Activated CD8-positive, alpha-beta T cell treated with anti-CD3 and anti-CD28 coated beads for 36 hours (primary cell): ENCODE data around the gene VDR. TPM values are rescaled to one million over a fixed set of nuclear protein-coding genes. Genes with fewer than 3 reads are reported as not detected.
A peak's percentile ranks its signal among the peaks of the same experiment; 100 is the strongest.

Source experiments
- ATAC-seq: fragments of 200-7000 bp; cut with Tn5 transposase; one replicate; pipeline ENCODE4 v1.10.0; 2021; ENCODE audit warnings: mild to moderate bottlenecking, moderate library complexity
- CTCF ChIA-PET: fragments of 350-600 bp; sonication (Branson Sonifier 250); formaldehyde crosslinking; loops from one replicate; lab custom pipeline; 2021; ENCODE audit warnings: antibody characterized with exemption; lab: Charles Lee
- POLR2A ChIA-PET: fragments of 350-600 bp; sonication (Branson Sonifier 250); formaldehyde crosslinking; loops from one replicate; lab custom pipeline; 2021; ENCODE audit warnings: antibody characterized with exemption; lab: Charles Lee
- DNase-seq: peaks from one replicate; pipeline ENCODE4 v3.0.0-alpha.2; 2020
- H3K27ac Mint-ChIP-seq: one replicate; pipeline ENCODE4 v1.8.0; 2021; ENCODE audit warnings: mild to moderate bottlenecking, mixed read lengths
- H3K27me3 Mint-ChIP-seq: one replicate; pipeline ENCODE4 v1.8.0; 2021; ENCODE audit warnings: mixed read lengths
- H3K36me3 Mint-ChIP-seq: one replicate; pipeline ENCODE4 v1.8.0; 2021; ENCODE audit warnings: low read depth, mixed read lengths
- H3K4me1 Mint-ChIP-seq: one replicate; pipeline ENCODE4 v1.8.0; 2021; ENCODE audit warnings: low read depth, mixed read lengths
- H3K4me3 Mint-ChIP-seq: one replicate; pipeline ENCODE4 v1.8.0; 2021; ENCODE audit warnings: mild to moderate bottlenecking, moderate library complexity, mixed read lengths
- H3K9me3 Mint-ChIP-seq: one replicate; pipeline ENCODE4 v1.8.0; 2021; ENCODE audit warnings: mixed read lengths
- intact Hi-C: fragments of 100-400 bp; cut with micrococcal nuclease; formaldehyde crosslinking; loops from one replicate; pipeline ENCODE4 v1.10.0; 2022
- total RNA-seq, 2 experiments: library from RNA; stranded (reverse); gene quantifications; one replicate each; pipeline ENCODE4 v1.2.3, GENCODE V29; 2021
- TF ChIP-seq, protein P1 (sequence below): fragments of 200-600 bp; IDR thresholded peaks from one replicate; pipeline ENCODE4 v1.8.0; 2022; ENCODE audit warnings: antibody characterized with exemption, mild to moderate bottlenecking

Gene VDR
- total RNA-seq, 2 experiments from 2014 or later: 84.6 to 86.4 TPM

DNA sequence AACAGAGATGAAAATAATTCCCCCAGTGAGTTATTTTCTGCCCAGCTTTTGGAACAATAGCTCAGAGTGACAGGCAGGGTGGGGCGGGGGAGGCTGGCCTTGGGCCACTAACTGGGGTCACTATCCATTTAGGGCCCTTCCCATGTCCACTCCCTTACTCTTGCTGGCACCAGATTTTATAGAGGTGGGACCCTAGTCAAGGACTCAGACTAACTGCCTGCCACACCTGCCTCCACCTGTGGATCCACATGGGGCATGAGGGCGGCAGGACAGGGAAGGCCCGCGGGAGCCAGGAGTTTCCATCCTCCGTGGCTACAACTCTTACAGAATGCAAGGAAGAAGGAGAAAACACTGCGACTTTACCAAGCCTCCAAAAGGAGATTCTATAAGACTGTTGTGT, 10.1 kb downstream of the VDR start:
- Mint-ChIP-seq H3K27ac (no peak overlapping the region), H3K4me1 (peaks cover 51% of the 10 kb centered on the region), H3K9me3 (no peaks in the 10 kb centered on the region), H3K4me3 (no peak overlapping the region), H3K27me3 (peaks cover 4% of the 10 kb centered on the region), H3K36me3 (peaks cover 69% of the 10 kb centered on the region)
- TF ChIP-seq, protein P1, sequence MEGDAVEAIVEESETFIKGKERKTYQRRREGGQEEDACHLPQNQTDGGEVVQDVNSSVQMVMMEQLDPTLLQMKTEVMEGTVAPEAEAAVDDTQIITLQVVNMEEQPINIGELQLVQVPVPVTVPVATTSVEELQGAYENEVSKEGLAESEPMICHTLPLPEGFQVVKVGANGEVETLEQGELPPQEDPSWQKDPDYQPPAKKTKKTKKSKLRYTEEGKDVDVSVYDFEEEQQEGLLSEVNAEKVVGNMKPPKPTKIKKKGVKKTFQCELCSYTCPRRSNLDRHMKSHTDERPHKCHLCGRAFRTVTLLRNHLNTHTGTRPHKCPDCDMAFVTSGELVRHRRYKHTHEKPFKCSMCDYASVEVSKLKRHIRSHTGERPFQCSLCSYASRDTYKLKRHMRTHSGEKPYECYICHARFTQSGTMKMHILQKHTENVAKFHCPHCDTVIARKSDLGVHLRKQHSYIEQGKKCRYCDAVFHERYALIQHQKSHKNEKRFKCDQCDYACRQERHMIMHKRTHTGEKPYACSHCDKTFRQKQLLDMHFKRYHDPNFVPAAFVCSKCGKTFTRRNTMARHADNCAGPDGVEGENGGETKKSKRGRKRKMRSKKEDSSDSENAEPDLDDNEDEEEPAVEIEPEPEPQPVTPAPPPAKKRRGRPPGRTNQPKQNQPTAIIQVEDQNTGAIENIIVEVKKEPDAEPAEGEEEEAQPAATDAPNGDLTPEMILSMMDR: no peak
- POLR2A ChIA-PET: interaction anchor here (0.5 to 2.9 kb wide), 6 partner anchors 10 to 82 kb away, joined by 3 to 11 read pairs (median 4); partner anchors contain the start of gene VDR
- CTCF ChIA-PET: interaction anchor here (0.7 to 3.9 kb wide), 13 partner anchors 9 to 179 kb away, joined by 3 to 19 read pairs (median 3); partner anchors contain the start of genes TMEM106C and VDR
- ATAC-seq (no peak), DNase-seq (no peak)
- intact Hi-C loops: no loop called here

DNA sequence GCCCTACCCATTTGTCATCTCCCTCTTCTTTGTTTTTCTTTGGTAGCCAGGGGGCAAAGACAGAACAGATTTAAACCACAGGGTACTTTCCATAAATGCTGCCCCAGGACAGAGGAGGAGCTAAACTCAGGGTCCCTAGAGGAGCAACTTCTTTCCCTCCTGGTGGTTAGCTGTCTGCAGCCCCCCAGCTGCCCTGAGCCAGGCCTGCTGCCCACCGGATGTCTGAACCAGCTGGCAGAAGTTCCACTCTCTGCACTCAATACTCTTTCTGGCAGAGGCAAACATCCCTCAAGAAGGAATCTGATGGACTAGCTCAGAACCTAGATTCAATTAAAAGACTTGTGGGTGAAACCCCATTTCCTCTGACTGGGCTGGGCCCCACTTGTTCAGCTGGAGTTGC, 10.7 kb downstream of the VDR start:
- TF ChIP-seq, protein P1: no peak
- Mint-ChIP-seq H3K4me1 (peaks cover 51% of the 10 kb centered on the region), H3K36me3 (peaks cover 68% of the 10 kb centered on the region), H3K4me3 (no peak overlapping the region), H3K27ac (no peak overlapping the region), H3K9me3 (no peaks in the 10 kb centered on the region), H3K27me3 (peaks cover 4% of the 10 kb centered on the region)
- peak; percentile 31 for ATAC-seq
- ChIA-PET POLR2A (interaction anchor here (0.5 to 2.9 kb wide), 5 partner anchors 9 to 81 kb away, joined by 3 to 11 read pairs (median 3); partner anchors contain the start of gene VDR), CTCF (interaction anchor here (0.7 to 3.9 kb wide), 12 partner anchors 9 to 295 kb away, joined by 3 to 19 read pairs (median 4); partner anchors contain the start of gene TMEM106C)
- intact Hi-C loops: no loop called here
- no peak for DNase-seq

DNA sequence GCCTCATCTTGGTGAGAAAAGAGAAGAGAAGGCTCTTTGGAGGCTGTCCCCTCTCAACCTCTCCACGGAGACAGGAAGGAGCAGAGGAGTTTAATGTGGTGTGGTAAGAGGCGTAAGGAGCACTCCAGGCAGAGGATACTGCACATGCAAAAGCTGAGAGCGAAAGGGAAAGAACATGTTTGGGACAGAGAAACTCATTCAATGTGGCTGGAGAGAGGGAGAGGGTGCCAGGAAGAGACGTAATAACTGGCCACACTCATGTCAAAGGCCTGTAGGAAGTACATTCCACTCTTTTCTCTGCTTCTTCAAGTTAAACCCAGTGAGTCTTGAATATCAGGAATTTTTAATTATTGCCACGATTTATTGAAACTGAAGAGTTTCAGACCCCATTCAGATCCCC, 12.0 kb downstream of the VDR start:
- ATAC-seq (no peak), DNase-seq (no peak)
- POLR2A ChIA-PET: interaction anchor here (1.6 to 2.9 kb wide), 3 partner anchors 7 to 11 kb away, joined by 4 to 11 read pairs (median 4); partner anchors contain the start of gene VDR
- Mint-ChIP-seq H3K27me3 (peaks cover 4% of the 10 kb centered on the region), H3K27ac (no peak overlapping the region), H3K4me1 (peaks cover 57% of the 10 kb centered on the region), H3K4me3 (no peak overlapping the region), H3K9me3 (no peaks in the 10 kb centered on the region), H3K36me3 (peaks cover 62% of the 10 kb centered on the region)
- intact Hi-C loops: no loop called here
- TF ChIP-seq, protein P1: no peak
- CTCF ChIA-PET: interaction anchor here (0.7 to 1.3 kb wide), 3 partner anchors 57 to 151 kb away, joined by 3 to 5 read pairs (median 3); no protein-coding TSS in a partner anchor

DNA sequence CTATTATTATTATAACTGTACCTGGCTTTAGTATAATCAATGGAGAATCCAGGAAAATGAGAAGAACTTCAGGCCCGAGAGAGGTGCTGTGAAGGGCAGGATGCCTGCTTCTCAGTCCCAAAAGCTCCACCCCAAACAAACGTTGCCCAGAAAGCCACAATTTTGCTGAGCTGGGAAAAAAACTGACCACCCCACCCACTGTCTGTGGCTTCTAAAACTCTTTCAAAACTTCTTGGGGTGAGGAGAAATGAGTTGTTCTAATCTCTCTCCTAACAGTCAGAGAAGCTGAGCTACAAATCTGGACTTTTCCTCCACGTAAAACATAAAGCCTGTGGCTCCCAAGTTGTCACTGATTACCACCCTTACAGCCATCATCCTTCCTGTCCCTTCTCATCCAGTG, 13.4 kb downstream of the VDR start:
- peaks cover 60% of the 10 kb centered on the region for H3K4me1 Mint-ChIP-seq
- TF ChIP-seq, protein P1: no peak
- no peak overlapping the region for H3K27ac Mint-ChIP-seq
- H3K36me3 Mint-ChIP-seq: peaks cover 59% of the 10 kb centered on the region
- DNase-seq (no peak), ATAC-seq (no peak)
- peaks cover 4% of the 10 kb centered on the region for H3K27me3 Mint-ChIP-seq
- intact Hi-C loops: no loop called here
- H3K4me3 Mint-ChIP-seq: no peak overlapping the region
- ChIA-PET CTCF (interaction anchor here (0.8 to 2.0 kb wide), 6 partner anchors 11 to 298 kb away, joined by 3 to 8 read pairs (median 5); partner anchors contain the start of genes TMEM106C and VDR), POLR2A (interaction anchor here (0.8 to 1.8 kb wide), 3 partner anchors 9 to 21 kb away, joined by 3 to 4 read pairs (median 3); no protein-coding TSS in a partner anchor)
- H3K9me3 Mint-ChIP-seq: no peaks in the 10 kb centered on the region

DNA sequence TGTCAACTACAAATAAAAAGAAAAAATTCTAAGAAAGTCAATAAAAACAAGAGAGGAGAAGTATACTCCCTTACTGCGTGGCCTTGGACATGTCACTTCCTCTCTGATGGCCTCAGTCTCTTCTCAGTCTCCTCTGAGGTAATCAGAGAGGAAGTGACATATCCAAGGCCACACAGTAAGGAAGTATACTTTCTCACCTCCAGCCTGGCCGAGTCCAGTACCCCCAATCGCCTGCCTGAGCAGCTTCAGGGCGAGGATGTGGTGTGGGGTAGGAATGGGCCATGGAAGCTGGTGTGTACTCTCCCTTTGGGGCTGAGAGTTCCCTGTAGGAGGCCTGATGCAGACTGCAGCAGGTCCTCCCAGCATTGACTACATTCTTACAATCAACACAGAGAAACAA, 15.8 kb downstream of the VDR start:
- ATAC-seq (peak; percentile 31), DNase-seq (peak; percentile 48)
- H3K4me1 Mint-ChIP-seq: peaks cover 69% of the 10 kb centered on the region
- TF ChIP-seq, protein P1: no peak
- H3K36me3 Mint-ChIP-seq: peaks cover 69% of the 10 kb centered on the region
- peak overlapping the region; percentile 84 for H3K27ac Mint-ChIP-seq
- H3K4me3 Mint-ChIP-seq: peak overlapping the region; percentile 34
- no peaks in the 10 kb centered on the region for H3K27me3 Mint-ChIP-seq
- POLR2A ChIA-PET: interaction anchor here (1.1 to 1.4 kb wide), 3 partner anchors 11 to 28 kb away, joined by 3 to 5 read pairs (median 4); no protein-coding TSS in a partner anchor
- intact Hi-C loops: loop anchor here (5.0 kb wide), 1 partner anchor 77 kb away; no protein-coding TSS in a partner anchor
- no peaks in the 10 kb centered on the region for H3K9me3 Mint-ChIP-seq
- CTCF ChIA-PET: interaction anchor here (1.0 to 1.8 kb wide), 3 partner anchors 9 to 61 kb away, joined by 3 to 7 read pairs (median 4); no protein-coding TSS in a partner anchor
